Fibroblast of skin of left biceps (primary cell): Measurements from ENCODE around the gene RPL10A.

Experiments
- DNase-seq, 2 experiments: peaks; one replicate each; pipeline ENCODE4 v3.0.0-alpha.2; 2013; ENCODE audit warnings: low read depth in 2 of 2

Gene RPL10A

DNA sequence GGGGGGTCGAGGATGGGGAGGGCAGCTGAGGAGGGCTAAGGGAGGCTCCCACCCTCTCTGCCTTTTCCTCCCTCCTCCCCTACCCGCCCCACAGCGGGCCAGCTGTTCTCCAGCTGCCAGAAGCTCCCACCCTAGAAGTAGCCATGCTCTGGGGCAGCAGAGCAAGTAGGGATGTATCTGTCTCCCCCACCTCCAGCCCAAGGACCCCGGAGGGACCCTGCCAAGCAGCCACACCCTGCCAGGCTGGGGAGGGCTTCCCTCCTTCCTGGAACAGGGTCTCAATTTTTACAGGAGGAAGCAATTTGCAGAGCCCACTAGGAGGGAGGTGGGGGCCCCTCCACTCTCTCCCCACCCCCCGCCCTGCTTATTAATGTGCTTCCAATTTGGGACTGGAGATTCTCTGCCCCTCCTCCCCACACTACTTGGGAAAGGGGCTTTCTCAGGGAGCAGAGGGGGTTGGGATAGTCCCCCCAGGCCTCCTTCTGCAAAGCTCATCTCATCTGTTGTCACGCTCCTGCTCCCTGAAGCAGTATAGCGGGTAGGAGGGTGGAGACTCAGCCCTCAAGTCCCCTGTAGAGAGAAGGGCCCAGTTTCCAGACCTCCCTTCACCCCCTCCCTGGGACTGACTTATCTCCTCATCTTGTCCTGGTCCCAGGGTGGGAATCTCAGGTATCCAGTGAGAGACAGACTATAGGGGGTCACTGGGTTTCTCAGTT, 24.2 kb downstream of the RPL10A start:
- DNase-seq: no peak

DNA sequence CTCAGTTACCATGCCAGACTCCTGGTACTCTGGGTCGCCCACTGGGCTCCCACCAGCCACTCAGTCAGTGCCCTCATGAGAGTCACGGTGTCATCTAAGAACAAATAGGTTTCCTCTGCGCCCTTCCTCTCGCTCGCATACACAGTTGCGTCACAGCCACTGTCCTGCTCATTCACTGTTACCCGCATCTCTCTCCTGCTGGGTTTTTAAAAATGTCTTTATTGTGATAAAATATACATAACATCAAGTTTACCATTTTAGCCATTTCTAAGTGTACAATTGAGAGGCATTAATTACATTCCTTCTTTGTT, 24.7 kb downstream of the RPL10A start:
- no peak for DNase-seq

DNA sequence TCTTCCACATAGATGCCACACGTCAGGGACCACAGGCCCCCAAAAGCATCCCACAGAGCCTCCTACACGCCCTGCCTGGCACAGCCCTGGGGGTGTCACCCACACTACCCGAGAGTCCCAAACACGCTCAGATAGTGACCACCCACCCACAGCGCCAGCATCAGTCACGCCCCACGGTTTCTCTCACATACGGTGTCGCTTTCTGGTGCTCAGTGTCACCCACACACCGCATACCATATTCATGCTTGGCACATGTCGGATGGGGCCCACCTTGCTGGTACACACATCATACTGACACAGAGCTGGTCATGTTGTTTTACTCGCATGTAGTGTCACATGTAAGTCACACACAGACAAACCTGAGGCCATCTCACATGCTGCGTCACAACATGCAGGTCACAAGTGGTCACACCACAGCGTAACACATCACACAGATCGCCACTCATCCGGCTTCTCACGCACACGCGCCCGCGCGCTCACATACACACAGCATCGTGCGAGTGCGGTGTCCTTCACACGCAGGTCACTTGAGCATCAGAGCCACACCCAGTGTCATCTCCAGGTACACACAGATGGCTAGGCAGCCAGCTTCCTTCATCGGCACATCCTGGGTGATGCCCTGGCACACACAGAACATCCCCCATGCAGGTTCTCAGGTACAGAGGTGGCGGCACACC, 25.2 kb downstream of the RPL10A start:
- no peak for DNase-seq

DNA sequence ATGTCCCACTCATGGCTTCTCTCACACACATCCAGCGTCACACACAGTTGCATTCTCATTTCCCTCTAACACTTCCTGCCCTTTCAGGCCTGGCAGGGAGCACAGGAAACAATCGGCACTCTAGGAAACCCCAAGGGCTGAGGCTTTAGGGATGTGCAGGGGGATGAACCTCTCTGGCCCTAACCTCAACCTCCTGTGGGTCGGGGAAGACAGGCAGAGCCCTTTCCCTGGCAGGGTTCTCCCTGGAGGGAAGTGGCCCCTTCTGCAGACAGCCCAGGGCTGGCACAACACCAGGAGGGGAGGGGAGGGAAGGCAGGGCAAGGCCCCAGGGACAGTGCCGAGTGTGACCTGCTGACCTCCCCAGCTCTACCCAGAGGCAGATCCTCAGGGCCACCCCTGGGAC, 26.0 kb downstream of the RPL10A start:
- DNase-seq: no peak

DNA sequence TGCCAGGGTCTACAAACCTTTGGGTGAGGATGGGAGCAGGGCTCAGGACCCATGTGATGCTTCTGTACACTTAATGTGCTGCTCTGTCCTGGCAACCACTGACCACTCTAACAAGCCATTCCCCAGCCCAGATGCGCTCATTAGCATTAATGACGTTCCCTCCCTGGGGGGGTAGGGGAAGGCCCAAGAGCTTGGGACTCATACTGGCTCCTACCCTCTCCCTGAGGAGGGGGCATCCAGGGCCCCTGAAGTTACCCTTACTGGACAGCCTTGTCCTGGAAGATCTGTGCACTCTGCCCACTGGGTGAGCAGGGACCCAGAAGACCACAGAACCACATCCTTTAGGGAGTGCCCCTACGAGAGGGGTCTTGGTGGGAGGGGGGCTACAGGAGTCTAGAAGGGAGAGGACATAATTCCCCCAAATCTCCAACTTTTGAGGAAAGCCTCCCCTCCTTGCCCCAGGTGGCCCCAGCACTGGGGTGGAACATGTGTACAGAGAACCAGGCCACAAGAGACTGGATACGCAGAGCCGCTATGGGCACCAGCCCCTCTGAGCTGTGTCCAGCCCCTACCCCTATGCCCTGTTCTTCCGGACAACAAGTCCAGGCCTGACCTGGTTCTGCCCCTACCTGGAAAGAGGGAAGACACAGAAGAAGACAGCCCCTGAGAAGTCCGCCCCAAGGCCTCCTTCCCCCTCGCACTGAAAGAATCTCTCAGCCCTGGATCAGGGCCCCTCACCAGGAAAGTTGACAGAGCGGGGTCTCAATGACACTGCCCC, 27.2 kb downstream of the RPL10A start:
- DNase-seq: no peak

DNA sequence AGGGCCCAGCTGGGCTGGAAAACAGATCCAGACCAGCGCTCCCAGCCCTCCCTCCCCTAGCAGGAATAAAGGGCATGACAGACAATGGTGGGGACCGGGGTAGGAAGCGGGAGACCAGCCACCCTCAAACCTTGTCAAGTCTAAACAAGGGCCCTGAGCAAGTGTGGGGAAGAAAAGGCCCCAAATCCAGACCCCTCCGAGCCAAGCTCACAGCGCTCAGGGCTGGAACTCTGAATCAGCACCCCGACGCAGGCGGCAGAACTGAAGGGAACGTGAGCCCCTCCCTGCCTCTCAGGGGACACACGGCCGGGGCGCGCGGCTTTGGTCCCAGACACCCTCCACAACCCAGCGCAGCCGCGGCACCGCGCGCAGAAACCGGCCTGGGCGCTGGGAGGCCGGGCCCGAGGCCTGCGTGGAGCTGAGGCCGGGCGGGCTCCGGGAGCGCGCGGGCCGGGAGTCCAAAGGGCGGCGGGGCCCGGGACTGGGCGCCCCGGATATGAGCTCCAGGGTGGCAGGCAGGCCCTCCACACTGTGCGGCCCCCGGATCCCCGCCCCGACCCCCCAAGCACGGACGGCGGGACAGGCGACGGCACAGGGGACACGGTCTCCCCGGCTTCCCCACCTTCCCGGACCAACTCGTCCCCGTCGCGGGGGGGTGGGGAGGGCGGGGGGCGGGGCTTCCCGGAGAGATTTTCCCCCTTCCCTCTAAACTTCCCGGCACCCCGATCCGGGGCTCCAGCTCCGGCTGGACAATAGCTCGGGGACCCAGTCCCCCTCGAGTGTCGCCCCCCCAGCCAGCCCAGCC, 28.0 kb downstream of the RPL10A start:
- DNase-seq: no peak

DNA sequence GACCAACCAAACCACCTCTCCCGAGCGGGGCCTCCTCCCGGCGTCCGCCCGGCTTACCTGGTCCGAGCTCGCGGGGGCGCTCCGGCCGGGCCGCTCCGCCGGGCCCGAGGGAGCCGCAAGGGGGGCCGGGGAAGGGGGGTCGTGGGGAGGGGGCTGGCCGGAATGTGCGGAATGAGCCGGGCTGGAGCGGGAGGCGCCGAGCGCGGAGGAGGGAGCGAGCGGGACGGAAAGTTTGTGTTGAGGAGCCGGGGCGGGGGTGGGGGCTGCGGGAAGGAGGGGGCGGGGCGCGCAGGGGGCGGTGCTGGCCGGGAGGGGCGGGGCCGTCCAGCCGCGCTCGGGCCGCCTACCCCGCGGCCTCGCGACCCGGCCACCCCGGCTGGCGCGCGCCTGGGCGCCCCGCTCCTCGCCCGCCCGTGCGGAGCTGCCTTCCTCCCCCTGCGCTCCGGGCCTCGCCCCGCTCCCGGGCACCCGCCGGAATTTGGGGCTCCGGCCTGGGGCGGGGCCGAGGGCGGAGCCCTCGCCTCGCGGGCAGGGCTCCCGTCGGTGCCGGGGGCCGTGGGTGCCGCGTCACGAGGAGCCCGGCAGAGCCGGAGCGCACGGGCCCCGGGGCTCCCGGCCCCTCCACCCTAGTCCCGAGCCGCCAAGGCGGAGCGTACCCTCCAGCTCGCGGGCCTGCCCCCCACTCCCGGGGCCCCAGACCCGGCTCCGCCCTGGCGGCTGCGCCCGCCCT, 28.8 kb downstream of the RPL10A start, which contains the start of gene TEAD3:
TEAD3 (minus strand) TSS at position 239 of the 730 bp plus-strand sequence.
- DNase-seq: no peak

DNA sequence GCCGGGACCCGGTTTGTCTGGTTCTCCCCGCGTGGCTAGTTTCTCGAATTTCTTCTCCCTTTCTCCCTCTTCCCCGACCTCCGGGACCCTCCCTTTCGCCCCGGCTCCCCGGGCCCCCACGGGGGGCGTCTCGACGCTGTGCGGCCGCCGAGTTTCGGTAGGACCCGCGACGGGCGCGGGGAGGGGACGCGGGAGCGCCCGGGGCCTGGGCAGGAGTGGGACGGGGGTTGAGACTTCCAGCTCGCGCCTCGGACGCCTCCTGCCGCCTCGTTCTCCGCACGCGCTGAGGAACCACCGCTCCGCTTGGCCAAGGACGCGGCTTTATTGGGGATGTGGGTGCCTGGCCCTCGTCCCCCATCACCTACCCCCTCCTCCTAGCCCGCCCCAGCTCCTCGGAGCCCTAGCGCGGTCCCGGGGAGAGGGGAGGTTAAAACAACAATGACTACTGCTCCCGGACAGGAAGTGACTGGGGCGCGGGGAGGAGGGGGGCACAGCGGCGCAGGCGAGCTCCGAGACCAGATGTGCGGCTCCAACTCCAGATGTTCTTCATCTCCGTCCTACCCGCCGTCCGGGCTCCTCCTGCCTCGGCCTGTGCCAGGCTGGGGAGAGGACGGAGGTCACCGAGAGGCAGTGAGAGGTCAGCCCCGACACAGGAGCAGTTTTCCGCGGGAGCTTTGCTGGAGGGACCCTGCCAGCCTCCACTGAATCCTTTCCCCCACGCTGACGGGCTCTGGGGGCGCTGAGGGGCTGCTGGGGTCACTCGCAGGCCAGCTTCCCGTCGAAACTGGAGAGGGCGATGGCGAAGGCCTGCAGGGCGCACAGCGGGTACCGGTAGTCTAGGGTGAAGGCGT, 29.6 kb downstream of the RPL10A start:
- no peak for DNase-seq

DNA sequence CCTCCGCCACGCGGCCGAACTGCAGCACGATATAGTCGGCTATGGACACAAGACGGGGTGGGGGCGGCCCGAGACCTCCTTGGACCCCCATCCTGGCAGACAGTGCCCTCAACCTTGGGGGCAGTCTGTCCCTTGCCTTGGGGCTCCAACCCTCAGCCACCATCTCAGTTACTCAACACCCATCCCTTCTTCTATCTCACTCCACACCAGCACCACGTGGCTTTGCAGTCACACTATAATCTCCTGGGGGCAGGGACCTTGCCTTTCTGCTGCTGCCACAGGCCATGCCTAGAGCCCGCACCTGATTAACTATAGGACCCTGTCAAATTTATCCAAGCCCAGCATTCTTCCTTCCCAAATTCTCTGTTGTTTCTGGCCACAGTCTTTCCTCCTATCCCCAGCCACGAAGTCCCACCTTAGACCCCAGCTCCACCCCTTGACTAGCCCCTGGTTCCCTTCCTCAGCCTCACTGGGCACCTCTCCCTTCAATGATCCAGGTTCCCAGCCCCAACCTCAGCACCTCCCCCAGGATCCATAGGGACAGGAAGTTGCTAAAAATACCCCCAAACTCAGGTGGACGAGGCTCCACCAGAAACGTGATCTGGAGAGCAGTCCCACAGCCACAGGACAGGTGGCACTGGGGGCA, 30.3 kb downstream of the RPL10A start:
- no peak for DNase-seq

DNA sequence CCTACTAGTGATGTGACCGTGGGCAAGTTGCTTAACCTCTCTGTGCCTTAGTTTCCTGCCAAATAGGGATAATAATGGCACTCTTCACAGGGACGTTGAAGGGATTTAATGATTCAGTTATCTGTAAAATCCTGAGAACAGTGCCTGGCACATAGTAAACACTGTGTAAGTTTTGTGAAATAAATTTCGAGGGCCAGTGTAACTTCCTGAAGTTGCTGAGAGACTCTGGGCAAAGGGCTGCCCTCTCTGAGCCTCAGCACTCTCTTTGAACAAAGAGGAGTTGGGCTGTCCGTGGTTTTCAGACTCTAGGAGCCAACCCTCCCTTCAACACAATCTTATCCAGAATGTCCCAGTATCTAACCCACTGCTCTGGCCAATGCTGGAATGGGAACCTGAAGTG, 31.2 kb downstream of the RPL10A start:
- no peak for DNase-seq

DNA sequence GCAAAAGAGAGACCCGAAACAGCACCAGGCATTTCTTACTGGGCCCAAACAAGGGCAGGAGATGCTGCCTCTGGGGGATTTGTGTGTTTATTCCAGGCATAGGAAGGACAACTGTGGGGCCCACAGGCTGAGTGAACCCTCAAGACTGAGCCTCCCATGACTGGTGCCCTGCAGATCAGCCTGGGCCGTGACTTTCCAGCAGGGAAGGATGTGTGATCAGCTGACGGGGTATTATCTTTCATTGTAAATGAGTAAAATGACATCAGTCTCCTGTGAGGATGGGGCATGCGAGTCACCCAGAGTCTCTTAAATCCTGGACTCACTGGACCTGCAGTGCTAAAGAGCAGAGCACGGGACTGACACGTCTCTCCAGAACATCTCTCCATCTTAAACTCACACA, 32.6 kb downstream of the RPL10A start:
- DNase-seq: no peak

DNA sequence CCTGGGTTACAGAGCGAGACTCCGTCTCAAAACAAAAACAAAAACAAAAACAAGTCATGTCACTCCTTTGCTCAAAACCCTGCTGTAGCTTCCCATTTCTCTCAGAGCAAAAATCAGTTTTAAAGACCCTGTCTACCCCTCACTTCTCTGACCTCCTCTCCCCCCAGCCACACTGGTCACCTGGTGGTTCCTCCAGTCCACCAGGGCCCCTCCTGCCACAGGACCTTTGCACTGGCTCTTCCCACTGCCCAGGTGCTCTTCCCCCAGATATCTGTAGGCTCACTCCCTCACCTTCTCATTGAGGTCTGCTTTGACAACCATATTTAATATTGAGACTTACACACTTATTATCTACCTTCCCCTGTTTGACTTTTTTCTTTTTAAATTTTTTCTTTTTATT, 33.6 kb downstream of the RPL10A start:
- DNase-seq: no peak

DNA sequence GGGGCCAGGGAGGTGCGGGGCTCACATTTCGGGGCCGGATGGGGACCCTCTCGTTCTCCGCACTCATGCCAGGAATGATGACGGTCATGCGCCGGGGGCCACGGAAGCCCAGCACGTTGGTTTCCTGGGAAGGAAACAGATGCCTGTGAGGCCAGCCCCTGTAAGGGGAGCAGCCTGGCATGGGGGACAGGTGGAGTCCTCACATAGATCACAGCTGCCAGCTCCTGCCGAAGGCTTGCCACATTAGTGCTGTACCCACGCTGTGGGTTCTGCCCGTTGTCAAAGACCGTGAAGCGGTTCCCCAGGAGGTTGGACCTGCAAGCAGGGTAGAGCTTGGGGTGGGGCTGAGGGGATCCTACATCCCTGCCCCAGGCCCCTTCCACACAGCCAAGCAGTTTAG, 35.3 kb downstream of the RPL10A start:
- DNase-seq: no peak

DNA sequence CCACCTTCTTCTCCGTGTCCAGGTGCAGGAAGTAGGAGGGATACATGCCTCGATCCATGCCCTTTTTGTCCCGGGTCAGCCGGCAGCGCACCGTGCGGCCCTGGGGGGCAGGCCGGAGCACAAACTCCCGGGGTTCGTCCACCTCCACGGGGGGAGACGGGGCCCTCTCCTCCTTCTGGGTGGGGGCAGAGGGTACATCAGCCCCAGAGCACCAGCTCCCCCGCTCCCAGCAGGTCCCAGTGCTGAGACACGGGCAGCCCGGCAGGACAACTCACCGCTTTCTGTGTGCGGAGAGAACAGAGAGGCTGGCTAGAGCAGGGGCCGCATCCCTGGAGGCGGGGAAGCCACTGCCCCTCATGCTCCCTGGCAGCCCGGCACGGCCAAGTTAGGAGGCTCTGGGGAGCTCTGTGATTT, 37.8 kb downstream of the RPL10A start:
- DNase-seq: no peak

DNA sequence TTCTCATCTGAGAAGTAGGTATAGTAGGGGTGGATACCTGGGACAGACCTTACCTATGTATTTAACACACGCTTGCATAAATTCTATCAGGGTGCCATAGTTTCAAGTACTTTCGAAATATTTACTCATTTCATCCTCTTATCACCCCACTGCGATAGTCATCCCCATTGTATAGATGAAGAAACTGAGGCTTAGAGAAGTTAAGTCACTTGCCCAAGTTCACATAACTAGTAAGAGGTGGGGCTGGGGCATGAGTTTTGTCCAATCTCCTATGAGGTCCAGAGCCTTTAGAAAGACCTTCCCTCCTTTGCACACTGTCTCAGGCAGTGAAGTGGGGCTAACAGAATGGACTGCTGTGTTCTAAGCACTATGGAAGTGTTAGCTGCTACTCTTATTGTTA, 38.3 kb downstream of the RPL10A start:
- no peak for DNase-seq

DNA sequence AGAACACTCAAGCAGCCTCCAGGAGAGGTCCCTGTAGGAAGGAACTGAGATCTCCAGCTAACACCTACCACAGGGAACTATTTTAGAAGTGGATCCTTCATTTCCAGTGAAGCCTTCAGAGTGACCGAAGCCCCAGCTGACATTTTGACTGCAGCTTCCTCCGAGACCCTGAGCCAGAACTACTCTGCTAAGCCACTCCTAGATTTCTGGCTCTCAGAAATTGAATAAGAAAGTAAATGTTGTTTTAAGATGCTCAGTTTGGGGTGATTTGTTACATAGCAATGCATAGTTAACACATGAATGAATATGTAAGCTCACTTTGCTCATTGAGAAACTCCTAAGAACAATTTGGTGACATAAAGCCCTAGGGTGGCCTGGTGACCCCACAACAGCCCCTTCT, 39.0 kb downstream of the RPL10A start:
- DNase-seq: no peak

DNA sequence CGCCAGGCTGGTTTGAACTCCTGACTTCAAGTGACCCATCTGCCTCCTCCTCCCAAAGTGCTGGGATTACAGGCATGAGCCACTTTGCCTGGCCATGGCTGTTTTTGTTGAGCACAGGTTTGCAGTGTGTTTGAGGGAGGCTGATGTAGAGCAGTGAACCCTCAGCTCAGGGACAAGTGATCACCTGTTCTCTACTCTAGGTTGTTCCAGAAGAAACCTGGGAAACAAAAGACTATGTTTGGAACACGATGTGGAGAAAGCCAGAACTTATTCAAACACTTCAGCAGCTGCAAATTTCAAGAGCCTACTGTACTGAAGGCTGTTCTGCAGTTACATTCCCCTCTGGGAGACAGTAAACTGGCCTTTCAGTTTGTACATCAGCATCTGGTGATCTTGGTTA, 39.8 kb downstream of the RPL10A start:
- no peak for DNase-seq

DNA sequence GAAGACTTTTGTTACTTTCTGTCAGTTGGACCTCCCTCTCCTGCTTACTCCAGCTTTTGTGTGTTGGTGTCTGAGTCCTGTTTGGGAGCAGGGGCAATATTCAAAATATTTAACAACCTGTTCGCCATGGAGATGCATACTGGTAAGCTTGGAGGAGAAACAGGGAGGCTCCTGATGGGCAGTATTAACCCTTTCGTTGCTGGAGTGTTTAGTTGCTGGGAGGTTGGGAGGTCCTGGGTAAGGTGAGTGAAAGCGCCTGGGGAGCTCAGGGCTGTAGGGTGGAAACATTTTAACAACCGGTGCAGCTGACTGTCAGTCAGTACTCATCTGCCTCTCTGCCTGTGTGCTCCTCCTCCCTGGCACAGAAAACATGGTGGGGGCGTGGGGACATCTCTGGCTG, 40.3 kb downstream of the RPL10A start:
- no peak for DNase-seq

DNA sequence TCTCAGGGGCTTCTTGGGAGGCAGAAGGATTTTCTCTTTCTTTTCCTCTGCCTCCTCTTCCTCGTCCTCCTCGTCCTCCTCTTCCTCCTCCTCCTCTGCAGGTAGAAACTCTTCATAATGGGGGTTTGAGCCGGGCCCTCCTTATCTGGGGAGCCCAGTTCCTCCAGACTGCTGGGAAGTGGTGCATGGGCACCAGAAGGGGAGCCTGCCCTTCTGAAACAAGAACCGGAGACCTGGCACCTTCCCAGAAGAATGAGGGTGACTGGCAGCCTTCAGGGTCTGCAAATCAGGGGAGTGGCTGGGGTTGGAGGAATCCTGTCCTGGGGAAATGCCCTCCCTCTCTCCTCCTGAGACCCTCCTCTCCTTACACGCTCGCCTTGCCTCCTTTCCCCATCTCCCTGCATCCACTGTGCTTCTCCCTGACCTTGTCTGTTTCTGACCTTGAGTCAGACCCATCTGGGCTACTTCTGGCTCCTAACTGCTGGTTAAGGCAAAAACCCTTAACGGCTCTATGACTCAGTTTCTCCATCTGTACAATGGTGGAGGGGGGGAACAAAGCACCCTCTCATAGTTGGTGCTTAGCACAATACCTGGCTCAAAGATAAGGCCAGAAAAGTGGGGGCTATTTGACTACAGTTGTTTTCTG, 42.8 kb downstream of the RPL10A start:
- no peak for DNase-seq

DNA sequence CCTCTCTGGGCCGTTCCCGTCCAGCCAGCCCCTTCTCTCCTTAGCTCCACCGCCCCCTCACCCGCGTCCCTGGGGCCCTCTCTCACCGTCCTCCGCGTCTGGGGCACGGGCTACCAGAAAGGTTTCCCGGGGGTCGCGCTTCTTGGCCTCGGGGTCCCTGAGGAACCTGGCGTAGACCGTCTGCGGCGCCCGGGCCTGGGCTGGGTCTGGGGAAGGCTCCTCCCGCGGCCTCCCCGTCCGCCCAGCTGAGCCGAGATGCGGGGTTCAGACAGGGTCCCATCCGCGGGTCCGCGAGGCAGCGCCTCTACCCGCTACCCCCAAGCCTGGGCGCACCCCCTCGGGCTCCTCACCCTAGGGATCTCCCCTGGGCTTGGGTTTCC, 43.4 kb downstream of the RPL10A start:
- no peak for DNase-seq
